NCI-H1436 (cell line): Measurements from ENCODE around the gene SLC2A10.
"Not testable (repeated sequence)": the region's sequence is repeated elsewhere in the genome, so short reads cannot be mapped to it uniquely, and the experiment has no call there.

ENCODE experiments used
- DNase-seq: peaks from one replicate; lab custom pipeline; 2025; lab: John Stamatoyannopoulos, UW

Gene SLC2A10

DNA sequence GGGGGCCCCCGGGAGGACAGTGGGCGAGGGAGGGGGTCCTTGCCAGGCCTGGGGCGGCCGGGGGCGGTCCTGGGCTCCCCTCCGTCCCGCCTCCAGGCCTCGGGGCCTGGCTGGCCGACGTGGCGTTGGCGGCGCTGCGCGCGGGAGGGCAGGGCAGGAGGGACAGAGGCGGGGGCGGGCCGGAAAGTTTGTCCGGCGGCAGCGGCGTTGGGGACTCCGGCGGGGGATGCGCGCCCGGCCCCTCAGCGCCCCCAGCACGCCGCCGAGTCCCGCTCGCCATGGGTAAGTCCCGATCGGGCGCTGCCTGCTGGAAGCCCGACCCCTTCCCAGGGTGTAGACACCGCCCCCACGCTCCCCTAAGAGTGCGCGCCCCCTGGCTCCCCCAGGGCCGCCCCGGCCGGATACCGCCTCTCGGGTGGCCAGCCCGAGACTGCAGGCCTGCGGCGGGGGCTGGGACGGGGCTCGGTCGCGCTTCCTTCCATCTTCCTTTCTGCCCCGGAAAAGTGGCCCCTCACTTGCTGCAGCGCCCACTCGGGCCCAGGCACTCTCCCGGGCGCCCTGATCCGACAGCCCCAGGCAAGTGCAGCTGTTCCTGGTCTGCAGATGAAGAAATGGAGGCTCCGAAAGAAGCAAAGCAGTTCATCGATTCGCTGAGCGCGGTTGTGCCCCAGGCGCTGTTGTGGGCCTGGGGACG, at the start of gene SLC2A10:
SLC2A10 (plus strand) TSS at position 191 of the 694 bp plus-strand sequence; CDS start at position 279, 88 bp downstream.
- DNase-seq, result no peak

DNA sequence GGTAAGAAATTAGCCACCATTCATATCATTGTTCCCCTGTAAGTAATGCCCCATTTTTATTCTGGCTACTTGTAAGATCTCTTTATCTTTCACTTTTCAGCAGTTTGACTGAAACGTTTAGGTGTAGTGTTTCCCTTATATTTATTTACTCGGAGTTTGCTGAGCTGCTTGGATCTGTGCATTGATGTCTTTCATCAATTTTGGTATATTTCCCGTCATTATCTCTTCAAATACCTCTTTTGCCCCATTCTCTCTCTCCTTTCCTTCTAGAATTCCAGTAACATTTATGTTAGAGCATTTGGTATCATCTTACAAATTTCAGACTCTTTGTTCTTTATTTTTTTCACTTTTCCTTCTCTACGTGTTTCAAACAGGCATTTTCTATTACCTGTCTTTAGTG, 49.0 kb upstream of the SLC2A10 start:
- DNase-seq, result no peak

DNA sequence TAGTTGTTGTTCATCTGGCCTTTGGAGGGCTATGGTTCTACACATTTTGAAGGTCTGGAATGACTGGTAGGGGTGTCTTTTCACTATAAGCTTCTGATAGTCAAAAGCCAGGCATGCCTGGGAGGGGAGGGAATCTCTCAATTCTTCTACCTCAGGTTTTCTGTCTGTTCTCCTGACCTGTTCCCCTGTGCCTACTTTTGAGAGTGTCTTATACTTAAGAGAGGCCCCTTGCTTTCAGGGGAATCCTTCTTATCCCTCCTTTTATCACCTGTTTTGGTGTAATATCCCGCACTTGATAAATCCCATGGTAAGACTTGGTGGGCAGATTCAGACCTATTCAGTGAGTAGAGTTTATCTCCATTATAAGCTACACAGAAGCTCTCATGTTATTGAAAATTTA, 47.8 kb upstream of the SLC2A10 start:
- DNase-seq, result no peak

DNA sequence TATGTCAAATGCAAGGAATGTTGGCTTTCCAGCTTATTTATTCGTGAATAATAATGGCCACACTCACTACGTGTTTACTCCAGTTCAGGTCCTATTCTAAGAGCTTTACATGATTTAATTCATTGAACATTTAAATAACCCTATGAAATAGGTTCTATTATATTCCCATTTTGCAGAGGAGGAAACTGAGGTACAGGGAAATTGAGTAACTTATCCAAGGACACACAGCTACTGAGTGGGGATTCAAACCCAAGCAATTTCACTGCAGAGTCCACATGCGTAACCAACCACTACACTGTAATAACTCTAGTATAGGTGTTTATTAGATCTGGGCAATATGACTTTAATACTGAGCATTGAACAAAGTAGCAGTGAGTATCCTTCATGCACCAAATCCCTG, 45.9 kb upstream of the SLC2A10 start:
- no peak for DNase-seq

DNA sequence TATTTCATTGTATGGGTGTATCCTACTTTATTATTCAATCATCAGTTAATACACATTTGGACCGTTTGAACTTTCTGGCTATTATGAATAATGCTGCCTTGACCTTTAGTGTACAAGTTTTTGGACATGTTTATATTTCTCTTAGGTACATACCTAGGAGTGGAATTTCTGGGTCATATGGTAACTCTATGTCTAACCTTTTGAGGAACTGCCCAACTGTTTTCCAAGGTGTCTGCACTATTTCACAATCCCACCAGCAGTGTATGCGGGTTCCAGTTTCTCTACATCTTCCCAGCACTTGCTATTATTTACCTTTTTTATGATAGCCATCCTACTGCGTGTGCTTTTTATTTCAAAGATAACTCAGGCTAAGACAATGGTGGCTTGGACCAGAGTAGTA, 43.8 kb upstream of the SLC2A10 start:
- DNase-seq, result no peak

DNA sequence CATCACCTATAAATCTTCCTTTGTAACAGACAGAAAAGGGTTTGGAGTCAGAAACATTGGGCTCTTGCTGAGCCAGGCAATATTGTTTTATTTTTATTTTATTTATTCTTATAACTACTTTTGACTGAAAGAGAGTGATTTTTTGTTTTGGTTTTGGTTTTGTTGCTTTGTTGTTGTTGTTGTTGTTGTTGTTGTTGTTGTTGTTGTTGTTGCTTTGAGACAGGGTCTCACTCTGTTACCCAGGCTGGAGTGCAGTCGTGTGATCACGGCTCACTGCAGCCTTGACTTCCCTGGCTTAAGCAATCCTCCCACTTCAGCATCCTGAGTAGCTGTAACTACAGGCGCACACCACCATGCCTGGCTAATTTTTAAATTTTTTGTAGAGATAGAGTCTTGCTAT, 43.1 kb upstream of the SLC2A10 start:
- no peak for DNase-seq

DNA sequence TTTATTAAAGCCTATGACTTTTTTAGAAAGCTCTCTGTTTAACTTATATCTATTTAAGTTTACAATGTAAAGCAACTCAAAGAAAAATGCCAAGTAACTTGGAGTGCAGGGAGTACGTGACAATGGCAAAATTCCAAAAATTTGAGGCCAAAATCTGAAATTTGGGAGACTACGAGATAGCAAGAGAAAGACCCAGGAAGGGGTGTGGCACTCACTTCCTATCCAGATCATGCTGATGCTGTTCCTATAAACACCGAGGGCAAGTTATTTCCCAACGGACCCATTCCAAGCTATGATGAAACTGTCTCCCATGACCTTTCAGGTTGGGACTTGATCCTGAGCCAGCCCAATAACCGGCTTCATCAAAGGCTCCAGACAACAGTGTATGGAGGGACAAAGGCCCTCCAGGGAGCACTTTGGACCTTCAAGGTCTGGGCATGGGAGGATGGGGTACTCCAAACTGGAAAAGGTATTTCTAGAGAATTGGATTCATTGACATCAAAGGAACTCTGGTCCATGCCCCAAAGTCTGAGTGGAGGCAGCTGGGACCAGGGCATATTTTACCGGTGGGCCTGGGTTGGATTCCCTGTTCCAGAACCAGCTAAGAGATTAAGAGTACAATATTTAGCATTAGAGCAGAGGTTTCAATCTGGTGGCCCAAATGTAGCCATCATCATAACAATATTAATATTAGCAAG, 42.5 kb upstream of the SLC2A10 start:
- DNase-seq, result no peak

DNA sequence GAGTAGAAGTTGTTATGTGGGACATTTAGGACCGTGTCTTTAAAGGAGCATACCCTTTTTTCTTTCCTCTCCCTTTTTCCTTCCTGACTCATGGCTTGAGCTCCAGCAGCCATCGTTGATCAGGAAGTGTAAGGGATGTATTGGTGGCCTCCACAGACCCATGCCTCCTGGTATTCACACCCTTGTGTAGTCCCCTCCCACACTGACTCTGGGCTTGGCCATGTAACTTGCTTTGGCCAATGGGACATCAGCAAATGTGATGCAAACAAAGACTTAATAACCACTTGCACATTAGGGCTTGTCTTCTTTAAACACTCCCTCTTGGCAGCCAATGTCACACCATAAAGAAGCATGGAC, 39.2 kb upstream of the SLC2A10 start:
- DNase-seq, result no peak

DNA sequence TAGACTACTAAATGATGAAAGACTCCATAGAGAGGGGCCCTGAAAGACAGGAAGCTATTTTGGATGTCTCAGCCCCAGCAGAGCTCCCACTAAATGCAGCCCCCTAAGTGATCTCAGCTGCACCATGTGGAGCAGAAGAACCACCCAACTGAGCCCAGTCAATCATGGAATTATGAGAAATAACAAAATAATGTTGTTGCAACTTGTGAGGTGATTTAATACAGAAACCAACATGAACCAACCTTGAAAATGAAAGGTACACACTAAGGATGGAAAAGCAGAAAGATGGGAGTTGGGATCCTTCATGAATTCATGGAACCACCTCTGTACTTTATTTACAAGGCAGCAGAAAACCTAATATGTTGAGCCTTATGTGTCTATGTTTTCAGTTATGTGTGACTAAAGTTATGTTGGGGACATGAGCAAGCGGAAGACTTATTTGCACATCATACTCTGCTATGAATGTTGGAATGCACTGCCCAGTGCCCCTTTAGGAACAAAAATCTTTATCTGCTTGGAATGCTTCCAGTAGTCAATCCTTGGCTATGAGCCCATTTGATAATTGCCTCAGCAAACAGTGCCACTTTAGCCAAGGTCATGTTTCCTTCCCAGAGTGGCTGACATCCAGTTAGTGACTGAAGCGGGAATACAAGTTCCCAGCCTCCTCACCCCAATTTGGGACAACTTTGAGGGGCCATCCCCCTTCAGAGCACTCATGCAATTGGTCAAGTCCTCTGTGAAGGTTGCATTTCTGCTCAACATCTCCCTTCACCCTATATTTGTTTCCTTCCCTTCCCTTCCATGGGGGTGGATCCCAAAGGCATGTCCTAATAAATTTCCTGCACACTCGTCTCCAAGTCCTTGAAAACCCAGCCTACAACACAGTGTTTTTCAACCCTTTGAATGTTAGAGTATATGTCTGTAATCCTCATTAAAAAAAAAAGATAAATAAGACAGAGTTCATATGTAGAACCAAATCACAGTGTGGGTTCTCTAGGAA, 38.6 kb upstream of the SLC2A10 start:
- no peak for DNase-seq

DNA sequence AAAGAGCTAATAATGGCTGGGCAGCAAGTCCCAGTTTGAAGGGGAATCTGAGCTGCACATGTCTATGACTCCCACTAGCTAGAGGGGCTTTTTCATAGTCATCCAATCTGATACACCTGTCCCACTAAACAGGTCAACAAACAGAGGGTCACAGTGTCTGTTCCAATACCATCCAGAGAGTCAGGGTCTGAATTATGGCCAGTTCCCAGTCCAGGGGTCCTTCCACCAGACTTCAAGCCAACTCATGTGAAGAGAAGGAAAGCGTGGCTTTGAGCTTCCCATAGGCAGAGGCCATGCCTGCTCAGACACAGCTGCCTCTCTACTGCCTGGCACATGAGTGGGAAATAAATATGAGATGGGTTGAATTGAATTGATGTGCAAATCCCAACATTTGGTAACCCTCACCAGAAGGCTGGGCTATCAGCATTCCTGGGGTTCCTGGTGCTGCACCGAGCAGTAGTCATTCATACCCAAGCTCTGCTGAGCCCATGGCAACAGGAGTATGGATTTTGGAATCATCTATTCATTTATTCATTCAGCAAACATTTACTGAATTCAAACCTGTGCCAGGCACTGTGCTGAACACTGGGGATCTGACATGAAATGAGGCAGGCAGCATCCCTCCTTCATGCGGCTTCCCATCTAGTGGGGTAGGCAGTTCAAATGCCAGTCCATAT, 37.4 kb upstream of the SLC2A10 start:
- no peak for DNase-seq

DNA sequence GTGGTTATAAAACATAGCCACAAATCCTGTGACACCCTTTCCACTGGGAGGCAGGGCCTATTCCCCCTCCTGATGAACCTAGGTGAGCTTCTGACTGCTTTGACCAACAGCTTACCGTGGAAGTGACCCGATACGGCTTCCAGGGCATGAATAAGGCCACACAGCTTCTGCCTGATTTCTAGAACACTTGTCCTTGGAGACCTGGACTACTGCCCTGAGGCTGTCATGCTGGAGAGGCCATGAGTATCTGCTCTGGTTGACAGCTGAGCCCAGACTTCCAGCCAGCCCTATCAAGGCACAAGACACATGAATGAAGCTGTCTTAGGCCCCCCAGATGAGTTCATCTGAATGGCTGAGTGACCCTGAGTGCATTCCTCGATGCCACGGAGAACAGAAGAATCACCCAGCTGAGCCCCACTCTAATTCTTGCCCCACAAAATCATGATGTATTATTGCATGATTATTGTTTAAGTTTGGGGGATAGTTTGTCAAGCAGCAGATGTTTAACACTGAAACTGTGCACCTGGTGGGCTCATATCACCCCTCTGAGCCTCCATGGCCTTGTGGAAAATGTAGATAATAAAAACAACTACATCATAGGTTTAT, 36.8 kb upstream of the SLC2A10 start:
- no peak for DNase-seq

DNA sequence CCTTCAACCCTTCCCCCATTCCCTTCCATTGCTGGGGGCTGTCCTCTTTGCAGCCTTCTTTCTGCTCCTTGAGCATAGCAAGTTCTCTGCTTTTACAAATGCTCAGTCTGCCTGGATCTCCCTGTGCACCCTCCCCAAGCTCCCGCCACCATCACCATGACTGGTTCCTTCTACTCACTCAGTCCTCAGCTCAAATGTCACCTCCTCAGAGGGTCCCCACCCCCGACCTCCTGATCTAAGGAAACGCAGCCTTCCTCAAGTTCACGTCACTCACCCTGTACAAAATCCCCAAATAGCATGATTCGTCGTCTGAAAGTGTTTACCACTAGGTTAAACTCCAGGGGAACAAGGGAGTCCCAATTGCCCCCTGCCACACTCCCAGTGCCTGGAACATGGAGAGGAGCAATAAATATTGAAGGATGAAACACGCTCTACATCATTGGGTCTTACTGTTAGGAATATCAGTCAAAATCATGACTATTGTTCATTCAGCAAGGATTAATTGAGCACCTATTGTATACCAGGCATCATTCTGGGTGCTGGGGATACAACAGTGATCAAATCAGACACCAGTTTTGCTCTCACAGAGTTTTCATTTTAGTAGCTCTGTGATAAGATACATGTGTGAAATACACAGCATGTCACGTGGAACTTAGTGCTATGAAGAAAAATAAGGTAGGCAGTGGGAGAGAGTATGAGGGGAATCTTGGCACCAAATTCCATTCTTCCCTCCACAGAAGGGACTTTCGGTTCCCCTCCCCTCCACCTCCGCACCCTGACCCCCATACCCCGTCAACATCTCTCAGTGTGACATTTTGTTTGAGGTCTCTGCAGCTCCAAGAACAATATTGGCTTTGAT, 35.8 kb upstream of the SLC2A10 start:
- DNase-seq, result no peak

DNA sequence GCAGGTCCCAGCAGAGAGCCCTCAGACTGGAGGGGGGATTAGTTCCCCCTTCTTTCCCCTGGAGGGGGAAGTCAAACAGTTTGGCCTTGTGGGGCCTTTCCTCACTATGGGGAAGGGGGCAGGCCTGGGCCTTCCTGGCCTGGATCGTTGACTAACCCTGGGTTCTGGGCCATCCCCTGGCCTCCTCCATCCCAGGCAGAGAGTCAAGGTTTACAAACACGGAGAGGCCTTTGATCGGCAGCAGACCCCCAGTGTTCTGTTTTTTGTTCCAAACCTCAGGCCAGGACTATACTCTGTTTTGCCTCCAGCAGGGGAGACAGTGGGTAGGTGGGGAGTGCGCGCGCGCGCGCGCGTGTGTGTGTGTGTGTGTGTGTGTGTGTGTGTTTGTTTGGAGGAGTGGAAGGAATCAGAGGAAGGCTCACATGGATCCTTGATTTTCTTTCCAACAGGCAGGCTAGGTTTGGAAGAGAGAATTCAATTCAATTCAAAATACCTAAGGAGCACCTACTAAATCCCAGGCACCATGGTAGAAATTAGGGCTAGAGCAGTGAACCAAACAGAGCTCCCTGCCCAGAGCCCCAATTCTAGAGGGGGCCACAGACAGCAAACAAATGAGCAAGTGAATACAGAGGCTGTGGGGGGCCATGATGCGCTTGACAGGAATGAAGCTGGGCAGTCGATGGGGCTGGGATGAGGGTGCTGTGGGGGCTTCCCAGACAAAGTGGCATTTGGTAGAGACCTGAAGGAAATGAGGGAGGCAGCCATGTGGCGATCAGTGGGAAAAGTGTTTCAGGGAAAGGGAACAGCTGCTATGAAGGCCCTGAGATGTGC, 35.0 kb upstream of the SLC2A10 start:
- no peak for DNase-seq

DNA sequence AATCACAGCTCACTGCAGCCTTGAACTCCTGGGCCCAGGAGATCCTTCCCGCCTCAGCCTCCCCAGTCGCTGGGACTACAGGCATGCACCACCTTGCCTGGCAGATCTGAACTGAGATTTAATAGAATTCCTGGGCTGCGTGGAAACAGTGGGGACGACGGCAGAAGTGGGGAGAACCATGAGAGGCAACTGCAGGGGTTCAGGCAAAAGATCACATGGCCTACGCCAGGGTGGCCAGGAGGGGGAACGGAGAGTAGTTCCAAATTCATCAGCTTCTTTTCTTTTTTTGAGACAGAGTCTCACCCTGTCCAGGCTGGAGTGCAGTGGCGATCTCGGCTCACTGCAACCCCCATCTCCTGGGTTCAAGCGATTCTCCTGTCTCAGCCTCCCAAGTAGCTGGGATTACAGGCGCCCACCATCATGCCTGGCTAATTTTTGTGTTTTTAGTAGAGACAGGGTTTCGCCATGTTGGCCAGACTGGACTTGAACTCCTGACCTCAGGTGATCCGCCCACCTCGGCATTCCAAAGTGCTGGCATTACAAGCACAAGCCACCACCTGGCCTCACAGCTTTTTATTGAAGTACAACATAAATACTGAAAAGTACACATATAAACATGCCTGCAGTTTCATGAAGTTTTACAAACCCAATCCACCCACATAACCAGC, 32.7 kb upstream of the SLC2A10 start:
- not testable (repeated sequence) for DNase-seq

DNA sequence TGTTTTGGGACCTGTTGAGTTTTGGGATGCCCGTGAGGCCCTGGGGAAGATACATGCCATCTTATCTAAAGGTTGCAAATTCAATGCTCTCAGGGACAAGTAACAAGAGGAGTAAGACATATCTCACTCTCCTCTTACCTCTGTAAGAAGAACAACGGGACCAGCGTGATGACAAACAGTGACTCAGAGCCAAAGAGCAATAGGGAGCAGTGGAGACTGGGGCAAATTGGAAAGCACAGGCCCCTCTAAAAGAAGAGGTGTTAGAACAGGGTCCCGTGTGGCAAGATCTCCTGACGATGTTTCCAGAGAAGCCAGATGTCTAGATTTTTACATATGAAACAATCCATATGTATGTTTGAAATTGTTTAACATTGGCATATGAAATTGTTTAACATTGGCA, 31.8 kb upstream of the SLC2A10 start:
- DNase-seq, result no peak

DNA sequence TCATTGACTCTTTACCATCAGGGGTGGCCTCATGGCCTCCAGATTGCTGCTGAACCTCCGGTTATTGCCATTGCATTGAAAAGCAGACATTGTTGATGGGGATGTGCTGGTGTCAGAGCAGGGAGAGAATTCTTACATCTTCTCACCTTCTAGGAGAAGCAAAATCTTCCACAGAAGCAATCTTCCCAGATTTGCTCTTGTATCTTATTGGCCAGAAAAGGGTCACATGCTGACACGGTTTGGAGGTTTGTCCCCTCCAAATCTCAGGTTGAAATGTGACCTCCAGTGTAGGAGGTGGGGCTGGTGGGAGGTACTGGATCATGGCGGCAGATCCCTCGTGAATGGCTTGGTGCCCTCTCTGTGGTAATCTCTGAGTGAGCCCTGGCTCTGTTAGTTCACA, 30.9 kb upstream of the SLC2A10 start:
- no peak for DNase-seq

DNA sequence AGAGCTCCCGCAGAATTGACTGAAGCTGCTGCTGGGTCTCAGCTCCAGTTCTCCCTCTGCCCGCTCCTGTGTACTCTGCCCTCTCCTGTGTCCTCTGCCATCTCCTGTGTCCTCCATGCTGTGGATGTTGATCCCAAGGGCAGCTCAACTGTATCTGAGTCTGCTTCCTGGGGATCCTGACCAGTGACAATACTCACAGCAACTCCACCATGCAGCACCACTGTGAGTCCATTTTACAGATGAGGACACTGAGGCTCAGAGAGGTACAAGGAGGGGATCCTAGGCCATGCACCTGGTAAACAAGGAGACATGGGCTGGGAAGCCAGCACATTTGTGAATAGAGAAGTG, 28.8 kb upstream of the SLC2A10 start:
- DNase-seq, result no peak

DNA sequence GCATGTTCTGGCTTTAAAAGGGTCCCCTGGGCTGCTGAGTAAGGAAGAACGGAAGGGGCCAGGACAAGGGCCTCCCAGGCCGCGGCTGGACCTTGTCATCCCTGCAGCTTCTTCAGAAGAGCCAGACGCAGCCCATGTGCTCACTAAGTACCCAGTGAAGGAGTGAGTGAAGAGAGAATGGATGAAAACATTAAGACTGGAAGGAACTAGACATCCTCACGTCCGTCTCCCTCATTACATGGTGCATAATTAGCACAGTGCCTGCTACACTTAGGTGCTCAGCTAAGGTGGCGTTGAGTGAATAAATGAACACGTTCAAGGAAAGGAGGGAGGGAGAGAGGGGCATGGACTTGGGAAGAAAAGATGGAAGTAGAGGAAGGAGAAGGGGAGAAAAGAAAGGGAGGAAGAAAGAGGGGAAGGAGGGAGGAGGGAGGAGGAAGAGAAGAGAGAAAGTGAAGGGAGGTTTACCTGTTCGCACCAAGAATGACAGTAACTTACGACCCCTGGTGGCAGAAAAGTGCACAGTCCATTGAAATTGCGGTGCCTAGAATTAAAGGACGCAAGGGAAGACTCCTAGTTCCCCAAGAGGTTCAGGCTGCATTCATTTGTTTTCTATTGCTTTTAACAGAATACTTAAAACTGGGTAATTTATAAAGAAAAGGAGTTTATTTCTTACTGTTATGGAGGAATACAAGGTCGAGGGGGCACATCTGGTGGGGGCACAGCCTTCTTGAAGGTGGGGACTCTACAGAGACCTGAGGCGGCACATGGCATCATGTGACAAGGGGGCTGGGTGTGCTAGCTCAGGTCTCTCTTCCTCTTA, 28.2 kb upstream of the SLC2A10 start:
- peak; percentile 71 for DNase-seq
